AG04450 (cell line): ENCODE results near the gene ATP2C2. TPM values are rescaled to one million over a fixed set of nuclear protein-coding genes. Genes with fewer than 3 reads are reported as not detected.

Source experiments
- CTCF ChIA-PET: fragments of 300-600, 350-600 bp; formaldehyde crosslinking; extraction: SDS; loops from one replicate; lab custom pipeline; 2022; ENCODE audit warnings: antibody characterized with exemption, inconsistent platforms; lab: Charles Lee
- POLR2A ChIA-PET: fragments of 350-600 bp; formaldehyde crosslinking; extraction: SDS; loops from one replicate; lab custom pipeline; 2021; ENCODE audit warnings: antibody characterized with exemption, inconsistent platforms; lab: Yijun Ruan, JAX
- DNase-seq: peaks from one replicate; pipeline ENCODE4 v3.0.0-alpha.2; 2011; ENCODE audit warnings: low read depth, low spot score
- H3K27ac ChIP-seq: one replicate; pipeline ENCODE4 v1.5.1; 2012; ENCODE audit warnings: low read depth, low read length, control low read depth
- H3K27me3 ChIP-seq: one replicate; pipeline ENCODE4 v1.6.0; 2012; ENCODE audit warnings: low read length; ENCODE audit not compliant: control insufficient read depth, insufficient read depth
- H3K4me3 ChIP-seq: 2 replicates; pipeline ENCODE4 v1.5.1; 2011; ENCODE audit warnings: mild to moderate bottlenecking, low read depth, low read length, control low read depth
- H3K9me3 ChIP-seq: 2 replicates; pipeline ENCODE4 v1.5.1; 2012; ENCODE audit warnings: low read length; ENCODE audit not compliant: control insufficient read depth, insufficient read depth
- CTCF ChIP-seq: IDR thresholded peaks from 2 replicates; pipeline ENCODE4 v1.5.1; 2011; ENCODE audit warnings: low read depth, low read length, control low read depth, inconsistent platforms
- polyA plus RNA-seq: library from polyadenylated mRNA; depleted of rRNA; stranded (reverse); fragments of >200 nt; gene quantifications from 2 replicates; pipeline ENCODE4 v1.2.3, GENCODE V29; 2011

ATP2C2 gene
- polyA plus RNA-seq, 1 experiment = not detected

- H3K4me3 ChIP-seq = peak overlapping the region; percentile 99
- peak overlapping the region; percentile 52 for H3K27ac ChIP-seq
- CTCF ChIA-PET = interaction anchor here (0.7 to 10.5 kb wide), 4 partner anchors 10 to 227 kb away, joined by 3 to 124 read pairs (median 3); no protein-coding TSS in a partner anchor
- POLR2A ChIA-PET = interaction anchor here (0.6 to 1.0 kb wide), 3 partner anchors 15 to 249 kb away, joined by 3 to 4 read pairs (median 4); partner anchors contain the start of gene COTL1
- H3K9me3 ChIP-seq = peaks cover 3% of the 10 kb centered on the region; the same call in 1 of the 2 replicates
- H3K27me3 ChIP-seq = no peaks in the 10 kb centered on the region
- DNase-seq = no peak
- no peak for TF ChIP-seq CTCF
These were observed 135.5 kb downstream of the ATP2C2 start for GRCh38 chr16:84503751-84504395.

GRCh38 chr16:84504420-84505248 is 136.3 kb downstream of the ATP2C2 start, which contains the start of gene MEAK7:
MEAK7 (minus strand) TSS chr16:84504659; CDS start chr16:84498086, 6,573 bp downstream.
- POLR2A ChIA-PET = interaction anchor here (1.0 to 1.2 kb wide), 3 partner anchors 16 to 114 kb away, joined by 4 to 7 read pairs (median 4); partner anchors contain the start of gene COTL1
- 0 out of 2 replicates have a peak, but pooled peaks have one; percentile 18 for TF ChIP-seq CTCF

GRCh38 chr16:84505249-84506187 is 137.2 kb downstream of the ATP2C2 start:
- H3K4me3 ChIP-seq = peak overlapping the region; percentile 52
- no peaks in the 10 kb centered on the region for H3K27me3 ChIP-seq
- no peak for TF ChIP-seq CTCF
- CTCF ChIA-PET = interaction anchor here (0.8 to 10.5 kb wide), 14 partner anchors 10 to 318 kb away, joined by 3 to 124 read pairs (median 4); partner anchors contain the start of gene TAF1C
- POLR2A ChIA-PET = interaction anchor here (1.2 kb wide), 1 partner anchor 27 kb away, joined by 7 read pairs; no protein-coding TSS in a partner anchor
- peak overlapping the region; percentile 84 for H3K27ac ChIP-seq
- DNase-seq = no peak
- peaks cover 3% of the 10 kb centered on the region; the same call in 1 of the 2 replicates for H3K9me3 ChIP-seq

More at GRCh38 chr16:84504420-84505248, 136.3 kb downstream of the ATP2C2 start, which contains the start of gene MEAK7:
- no peaks in the 10 kb centered on the region for H3K27me3 ChIP-seq
- H3K9me3 ChIP-seq = peaks cover 3% of the 10 kb centered on the region; the same call in 1 of the 2 replicates
- peak within 1 kb of the TSS; percentile 84 for H3K27ac ChIP-seq
- CTCF ChIA-PET = interaction anchor here (0.7 to 10.5 kb wide), 6 partner anchors 9 to 118 kb away, joined by 3 to 124 read pairs (median 5); no protein-coding TSS in a partner anchor
- peak within 1 kb of the TSS; percentile 99 for H3K4me3 ChIP-seq
- peak; percentile 95 for DNase-seq
